GM23338 (cell line): ENCODE data around the gene LTBP2. TPM values are rescaled to one million over a fixed set of nuclear protein-coding genes. Genes with fewer than 3 reads are reported as not detected.

Experiments
- ATAC-seq: fragments of 200-7000 bp; cut with Tn5 transposase; 3 replicates; pipeline ENCODE4 v1.9.1; 2020
- DNase-seq: peaks from one replicate; pipeline ENCODE4 v3.0.0-alpha.2; 2015; ENCODE audit warnings: low spot score
- H2AFZ ChIP-seq: fragments of 200-600 bp; sonication (generic); 2 replicates; pipeline ENCODE4 v1.8.0; 2016; ENCODE audit warnings: antibody characterized with exemption, mild to moderate bottlenecking, moderate library complexity
- H3F3A ChIP-seq: fragments of 200-600 bp; sonication (generic); replicated peaks from 2 replicates; pipeline ENCODE4 v1.8.0; 2017; ENCODE audit warnings: antibody characterized with exemption, mixed run types, low read depth
- H3K27ac ChIP-seq: fragments of 200-600 bp; sonication (generic); 2 replicates; pipeline ENCODE4 v1.6.1; 2016; ENCODE audit warnings: low read depth
- H3K27me3 ChIP-seq: fragments of 200-600 bp; sonication (generic); 2 replicates; pipeline ENCODE4 v1.8.0; 2016; ENCODE audit warnings: mild to moderate bottlenecking, mixed run types, moderate library complexity; ENCODE audit not compliant: insufficient read depth
- H3K36me3 ChIP-seq: fragments of 200-600 bp; sonication (generic); 2 replicates; pipeline ENCODE4 v1.8.0; 2016; ENCODE audit warnings: mild to moderate bottlenecking; ENCODE audit not compliant: insufficient read depth
- H3K4me1 ChIP-seq: fragments of 200-600 bp; sonication (generic); 2 replicates; pipeline ENCODE4 v1.8.0; 2016; ENCODE audit warnings: mild to moderate bottlenecking, moderate library complexity; ENCODE audit not compliant: insufficient read depth
- H3K4me2 ChIP-seq: fragments of 200-600 bp; sonication (generic); 2 replicates; pipeline ENCODE4 v1.7.1; 2017; ENCODE audit warnings: mixed run types
- H3K4me3 ChIP-seq: fragments of 200-600 bp; sonication (generic); 2 replicates; pipeline ENCODE4 v1.6.1; 2016; ENCODE audit warnings: mixed run types
- H3K79me2 ChIP-seq: fragments of 200-600 bp; sonication (generic); replicated peaks from 2 replicates; pipeline ENCODE4 v1.8.0; 2017; ENCODE audit warnings: mild to moderate bottlenecking; ENCODE audit not compliant: insufficient read depth
- H3K9me2 ChIP-seq: fragments of 200-600 bp; sonication (generic); 2 replicates; pipeline ENCODE4 v1.8.0; 2017; ENCODE audit not compliant: insufficient read depth
- H4K20me1 ChIP-seq: fragments of 200-600 bp; sonication (generic); replicated peaks from 2 replicates; pipeline ENCODE4 v1.8.0; 2017; ENCODE audit warnings: mild to moderate bottlenecking; ENCODE audit not compliant: insufficient read depth
- H3K27ac Mint-ChIP-seq: 2 replicates; pipeline ENCODE4 v1.8.0; 2020; ENCODE audit warnings: inconsistent platforms, mild to moderate bottlenecking, moderate library complexity, mixed read lengths
- H3K27me3 Mint-ChIP-seq: 3 replicates; pipeline ENCODE4 v1.8.0; 2022; ENCODE audit warnings: low read depth, mild to moderate bottlenecking, moderate library complexity, mixed read lengths, inconsistent platforms; ENCODE audit not compliant: insufficient read depth, poor library complexity
- H3K36me3 Mint-ChIP-seq: 3 replicates; pipeline ENCODE4 v1.8.0; 2021; ENCODE audit warnings: low read depth, mild to moderate bottlenecking, inconsistent platforms, moderate library complexity, mixed read lengths
- H3K4me1 Mint-ChIP-seq: 3 replicates; pipeline ENCODE4 v1.8.0; 2020; ENCODE audit warnings: mild to moderate bottlenecking, inconsistent platforms, mixed read lengths
- H3K4me3 Mint-ChIP-seq: 3 replicates; pipeline ENCODE4 v1.8.0; 2021; ENCODE audit warnings: moderate library complexity, mild to moderate bottlenecking, inconsistent platforms, mixed read lengths
- H3K9me3 Mint-ChIP-seq: 3 replicates; pipeline ENCODE4 v1.8.0; 2020; ENCODE audit warnings: moderate library complexity, mild to moderate bottlenecking, inconsistent platforms, mixed read lengths
- REST ChIP-seq: IDR thresholded peaks from one replicate; pipeline ENCODE4 v1.6.1; 2018; ENCODE audit warnings: antibody characterized with exemption; ENCODE audit not compliant: unreplicated experiment
- STAT1 ChIP-seq: IDR thresholded peaks from one replicate; pipeline ENCODE4 v1.6.1; 2016; ENCODE audit warnings: antibody characterized with exemption; ENCODE audit not compliant: unreplicated experiment
- ZNF114 ChIP-seq: fragments of 250-450 bp; sonication (Bioruptor Pico); IDR thresholded peaks from 2 replicates; pipeline ENCODE4 v1.5.0; 2020; ENCODE audit warnings: mild to moderate bottlenecking, moderate library complexity
- ZNF462 ChIP-seq: fragments of 250-450 bp; sonication (Bioruptor Pico); IDR thresholded peaks from 2 replicates; pipeline ENCODE4 v1.5.0; 2020; ENCODE audit warnings: mild to moderate bottlenecking, moderate library complexity
- polyA plus RNA-seq: library from polyadenylated mRNA; unstranded; fragments of >200 nt; fragmentation: Nextera tagmentation; extraction: Ambion mirVana; gene quantifications from 2 replicates; pipeline ENCODE4 v1.2.1, GENCODE V29; 2016
- total RNA-seq: library from RNA; depleted of rRNA; stranded (reverse); fragments of >200 nt; shearing (Covaris generic); gene quantifications from 2 replicates; pipeline ENCODE4 v1.2.3, GENCODE V29; 2014

The LTBP2 gene
- total and polyA plus RNA-seq, 2 experiments from 2014 or later = 0.27 to 0.49 TPM

- TF ChIP-seq ZNF462 (CRISPR knock-in tag) = no peak
- TF ChIP-seq STAT1 = no peak
Measured at GRCh38 chr14:74548881-74549280, 63.2 kb downstream of the LTBP2 start (continued).

- H3K4me3 Mint-ChIP-seq = no peak overlapping the region
- Histone ChIP-seq H2AFZ (no peak overlapping the region), H3K4me3 (no peak overlapping the region), H4K20me1 (no peaks in the 10 kb centered on the region), H3K4me2 (no peak overlapping the region), H3K79me2 (no peaks in the 10 kb centered on the region), H3K27me3 (no peaks in the 10 kb centered on the region), H3F3A (no peaks in the 10 kb centered on the region), H3K36me3 (no peaks in the 10 kb centered on the region), H3K9me2 (no peaks in the 10 kb centered on the region), H3K4me1 (peaks cover 5% of the 10 kb centered on the region), H3K27ac (no peak overlapping the region)
- TF ChIP-seq ZNF114 (no peak), REST (peak; percentile 82)
- H3K36me3 Mint-ChIP-seq = no peaks in the 10 kb centered on the region
- H3K4me1 Mint-ChIP-seq = peaks cover 16% of the 10 kb centered on the region
- DNase-seq (peak; percentile 55), ATAC-seq (peak; percentile 56)
- no peaks in the 10 kb centered on the region for H3K9me3 Mint-ChIP-seq
- no peak overlapping the region for H3K27ac Mint-ChIP-seq
- peaks cover 6% of the 10 kb centered on the region for H3K27me3 Mint-ChIP-seq
Measured at GRCh38 chr14:74547331-74547927, 64.6 kb downstream of the LTBP2 start.
